A549 (cell line): Measurements from ENCODE around the gene SPATA13. TPM values are rescaled to one million over a fixed set of nuclear protein-coding genes. Genes with fewer than 3 reads are reported as not detected.

Experiments used
- ATAC-seq, 2 experiments: fragments of 200-7000 bp in 1 of 2; fragments of >200 bp in 1 of 2; cut with Nextera tagmentation in 1 of 2; cut with Tn5 transposase in 1 of 2; 3 replicates each; pipeline versions ENCODE4 v1.8.0 to v1.9.1; 2018 to 2020; ENCODE audit warnings: mild to moderate bottlenecking in 1 of 2, moderate library complexity in 1 of 2
- CTCF ChIA-PET: fragments of 300-600 bp; sonication (Branson Sonifier 250); formaldehyde crosslinking; extraction: SDS; loops from one replicate; lab custom pipeline; 2021; ENCODE audit warnings: antibody characterized with exemption, inconsistent platforms; lab: Yijun Ruan, JAX
- POLR2A ChIA-PET: fragments of 350-600 bp; formaldehyde crosslinking; extraction: SDS; loops from one replicate; lab custom pipeline; 2021; ENCODE audit warnings: antibody characterized with exemption, inconsistent platforms; lab: Yijun Ruan, JAX
- DNase-seq, 2 experiments: peaks; one replicate each; pipeline versions ENCODE4 v3.0.0 to v3.0.0-alpha.2; 2011 to 2016; ENCODE audit warnings: low read depth in 1 of 2, low spot score in 1 of 2
- FAIRE-seq: peaks from 2 replicates; lab custom pipeline; 2011; peaks lifted over from hg19 to GRCh38; lab: Jason Lieb, UNC
- H3K27ac ChIP-seq, 2 experiments: fragments of >200 bp; sonication (Bioruptor Twin); formaldehyde crosslinking; 3 replicates each; pipeline ENCODE4 v1.5.1; 2016 to 2017
- H3K4me1 ChIP-seq: fragments of >200 bp; sonication (Bioruptor Twin); formaldehyde crosslinking; 3 replicates; pipeline ENCODE4 v1.6.1; 2016
- H3K4me2 ChIP-seq: fragments of >200 bp; sonication (Bioruptor Twin); formaldehyde crosslinking; 3 replicates; pipeline ENCODE4 v1.6.1; 2016
- H3K4me3 ChIP-seq: fragments of >200 bp; sonication (Bioruptor Twin); formaldehyde crosslinking; 3 replicates; pipeline ENCODE4 v1.5.1; 2016
- H3K9me3 ChIP-seq: fragments of >200 bp; sonication (Bioruptor Twin); formaldehyde crosslinking; 3 replicates; pipeline ENCODE4 v1.6.1; 2016
- BHLHE40 ChIP-seq: IDR thresholded peaks from 2 replicates; pipeline ENCODE4 v1.6.1; 2012; ENCODE audit warnings: low read depth, low read length, inconsistent platforms
- CBX2 ChIP-seq: fragments of 200-600 bp; sonication (generic); IDR thresholded peaks from 2 replicates; pipeline ENCODE4 v1.6.1; 2016; ENCODE audit warnings: low read depth, mild to moderate bottlenecking, borderline replicate concordance
- CBX8 ChIP-seq: fragments of 200-600 bp; sonication (generic); IDR thresholded peaks from 2 replicates; pipeline ENCODE4 v1.6.1; 2016
- CHD2 ChIP-seq: fragments of 150-350 bp; IDR thresholded peaks from 2 replicates; pipeline ENCODE4 v1.6.1; 2014; ENCODE audit warnings: low read length; ENCODE audit not compliant: partially characterized antibody
- EHF ChIP-seq: fragments of 250-450 bp; sonication (Bioruptor Pico); IDR thresholded peaks from 2 replicates; pipeline ENCODE4 v1.5.0; 2020; ENCODE audit warnings: mild to moderate bottlenecking
- EHMT2 ChIP-seq: fragments of 200-600 bp; sonication (generic); IDR thresholded peaks from 2 replicates; pipeline ENCODE4 v1.6.1; 2016; ENCODE audit warnings: antibody characterized with exemption, low read depth, mild to moderate bottlenecking, moderate library complexity
- EP300 ChIP-seq, 2 experiments: fragments of >200 bp; sonication (Bioruptor Twin); formaldehyde crosslinking; IDR thresholded peaks; 2 replicates in 1 of 2; 3 replicates in 1 of 2; pipeline ENCODE4 v1.6.1; 2016 to 2017
- ESRRA ChIP-seq: fragments of 150-350 bp; IDR thresholded peaks from 2 replicates; pipeline ENCODE4 v1.6.1; 2014; ENCODE audit warnings: mild to moderate bottlenecking, low read length, borderline replicate concordance
- FOSL2 ChIP-seq, 2 experiments: fragments of 450-650 bp in 1 of 2; fragments of >200 bp in 1 of 2; sonication (Bioruptor Twin) in 1 of 2; formaldehyde crosslinking; IDR thresholded peaks; 2 replicates each; pipeline versions ENCODE4 v1.5.0 to v1.6.1; 2016 to 2020; ENCODE audit warnings: mild to moderate bottlenecking in 1 of 2, moderate library complexity in 1 of 2
- GATA3 ChIP-seq: IDR thresholded peaks from 2 replicates; pipeline ENCODE4 v1.6.1; 2012; ENCODE audit warnings: borderline replicate concordance
- HDAC2 ChIP-seq: fragments of 200-600 bp; sonication (generic); IDR thresholded peaks from 2 replicates; pipeline ENCODE4 v1.6.1; 2016
- HEYL ChIP-seq: fragments of 250-450 bp; sonication (Bioruptor Pico); IDR thresholded peaks from 2 replicates; pipeline ENCODE4 v1.8.0; 2021; ENCODE audit warnings: mild to moderate bottlenecking, moderate library complexity
- HOXB5 ChIP-seq: fragments of 250-450 bp; sonication (Bioruptor Pico); IDR thresholded peaks from 2 replicates; pipeline ENCODE4 v1.5.0; 2020; ENCODE audit warnings: mild to moderate bottlenecking, moderate library complexity
- KDM5A ChIP-seq: fragments of 200-600 bp; sonication (generic); IDR thresholded peaks from 2 replicates; pipeline ENCODE4 v1.6.1; 2016; ENCODE audit warnings: antibody characterized with exemption, mild to moderate bottlenecking
- MAX ChIP-seq: IDR thresholded peaks from 2 replicates; pipeline ENCODE4 v1.6.1; 2012
- MYC ChIP-seq: IDR thresholded peaks from 2 replicates; pipeline ENCODE4 v1.6.1; 2012; ENCODE audit warnings: mild to moderate bottlenecking, inconsistent platforms, low read length, improper control_type of control experiment, borderline replicate concordance
- NFE2L2 ChIP-seq: fragments of 150-350 bp; conservative IDR thresholded peaks from 2 replicates; pipeline ENCODE4 v1.6.1; 2014; ENCODE audit warnings: low read length
- NPAS2 ChIP-seq: fragments of 250-450 bp; sonication (Bioruptor Pico); IDR thresholded peaks from 2 replicates; pipeline ENCODE4 v1.8.0; 2022; ENCODE audit warnings: mild to moderate bottlenecking, moderate library complexity, borderline replicate concordance
- POLR2AphosphoS2 ChIP-seq: conservative IDR thresholded peaks from 2 replicates; pipeline ENCODE4 v1.6.1; 2012; ENCODE audit warnings: low read length, improper control_type of control experiment, inconsistent platforms
- RCOR1 ChIP-seq: fragments of 150-350 bp; IDR thresholded peaks from 2 replicates; pipeline ENCODE4 v1.6.1; 2014; ENCODE audit warnings: antibody characterized with exemption, low read length, low read depth
- TP53 ChIP-seq: fragments of 250-450 bp; sonication (Bioruptor Pico); IDR thresholded peaks from 2 replicates; pipeline ENCODE4 v1.5.0; 2021; ENCODE audit warnings: mild to moderate bottlenecking, moderate library complexity
- USF2 ChIP-seq: fragments of 450-650 bp; IDR thresholded peaks from 2 replicates; pipeline ENCODE4 v1.6.1; 2014; ENCODE audit warnings: antibody characterized with exemption
- ZC3H11A ChIP-seq: fragments of 450-650 bp; IDR thresholded peaks from 2 replicates; pipeline ENCODE4 v1.6.1; 2014; ENCODE audit warnings: antibody characterized with exemption, mild to moderate bottlenecking
- ZFP36 ChIP-seq: fragments of 450-650 bp; IDR thresholded peaks from 2 replicates; pipeline ENCODE4 v1.6.1; 2014; ENCODE audit warnings: borderline replicate concordance; ENCODE audit not compliant: partially characterized antibody
- ZSCAN20 ChIP-seq: fragments of 250-450 bp; sonication (Bioruptor Pico); IDR thresholded peaks from 2 replicates; pipeline ENCODE4 v1.8.0; 2022; ENCODE audit warnings: mild to moderate bottlenecking, moderate library complexity
- WGBS: methylation state at CpG from one replicate; pipeline ENCODE4 v1.1.6; 2017; ENCODE audit errors: missing lambda C conversion rate; 5-methylcytosine and 5-hydroxymethylcytosine counted together
- polyA plus RNA-seq, 4 experiments: library from polyadenylated mRNA; depleted of rRNA in 3 of 4; stranded (reverse); fragments of >200 nt; fragmentation: RNase III in 1 of 4; extraction: RNeasy Plus Mini Kit Qiagen cat#74134 plus additional on column Dnase treatment in 1 of 4; gene quantifications; 2 replicates in 3 of 4; 3 replicates in 1 of 4; pipeline ENCODE4 v1.2.3, GENCODE V29; 2011 to 2017
- TF ChIP-seq, protein P1 (sequence below): IDR thresholded peaks from 2 replicates; pipeline ENCODE4 v1.6.1; 2012; ENCODE audit warnings: low read depth, borderline replicate concordance
- TF ChIP-seq, protein P2 (sequence below): IDR thresholded peaks from 2 replicates; pipeline ENCODE4 v1.6.1; 2012
- TF ChIP-seq, protein P3 (sequence below): fragments of >200 bp; sonication (Bioruptor Twin); formaldehyde crosslinking; IDR thresholded peaks from 3 replicates; pipeline ENCODE4 v1.5.1; 2016
- TF ChIP-seq, protein P4 (sequence below): fragments of 250-450 bp; sonication (Bioruptor Pico); IDR thresholded peaks from 2 replicates; pipeline ENCODE4 v1.5.0; 2021; ENCODE audit warnings: mild to moderate bottlenecking, moderate library complexity, borderline replicate concordance

Gene SPATA13
- polyA plus RNA-seq, 2 of the 4 experiments (the other 2 are of a cell fraction), result 3.1 to 6.3 TPM

DNA sequence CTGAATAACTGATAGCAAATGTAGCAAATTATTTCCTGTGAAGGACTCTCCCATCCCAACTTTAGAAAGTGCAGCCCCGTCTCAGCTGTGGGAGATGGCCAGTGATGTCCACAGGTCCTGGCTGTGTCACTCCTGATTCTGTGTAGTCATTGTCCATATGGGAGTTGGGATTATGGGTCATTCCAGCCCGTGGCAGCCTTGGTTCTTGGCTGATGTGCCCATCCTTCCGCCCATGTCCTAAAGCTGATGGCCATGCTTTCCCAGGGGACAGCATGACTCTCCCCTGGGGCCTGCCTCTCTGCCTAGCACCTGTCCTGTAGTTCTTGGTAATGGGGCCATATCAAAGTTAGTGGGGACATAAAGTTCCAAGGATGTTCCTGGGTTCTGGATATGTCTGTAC lies 104.9 kb downstream of the SPATA13 start:
- no peaks in the 10 kb centered on the region for H3K9me3 ChIP-seq
- no peak overlapping the region for H3K4me3 ChIP-seq
- TF ChIP-seq MYC (no peak), POLR2AphosphoS2 (no peak), ZFP36 (no peak), NPAS2 (no peak), FOSL2 (IDR thresholded peaks at IDR 0.05) (no peak), FOSL2 (CRISPR knock-in tag; IDR thresholded peaks at IDR 0.05) (no peak), ZSCAN20 (CRISPR knock-in tag) (no peak), USF2 (no peak), HDAC2 (no peak), CBX8 (no peak), HEYL (CRISPR knock-in tag) (no peak), EHF (CRISPR knock-in tag) (no peak), ESRRA (no peak), EP300 (IDR thresholded peaks at IDR 0.05) (no peak), CHD2 (no peak)
- TF ChIP-seq, protein P1, sequence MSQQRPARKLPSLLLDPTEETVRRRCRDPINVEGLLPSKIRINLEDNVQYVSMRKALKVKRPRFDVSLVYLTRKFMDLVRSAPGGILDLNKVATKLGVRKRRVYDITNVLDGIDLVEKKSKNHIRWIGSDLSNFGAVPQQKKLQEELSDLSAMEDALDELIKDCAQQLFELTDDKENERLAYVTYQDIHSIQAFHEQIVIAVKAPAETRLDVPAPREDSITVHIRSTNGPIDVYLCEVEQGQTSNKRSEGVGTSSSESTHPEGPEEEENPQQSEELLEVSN, result no peak
- ChIA-PET CTCF (no interaction called here), POLR2A (no interaction called here)
- H3K4me2 ChIP-seq, result no peak overlapping the region
- H3K4me1 ChIP-seq, result peaks cover 7% of the 10 kb centered on the region; the same call in 2 of the 3 replicates
- no peak overlapping the region for H3K27ac ChIP-seq
- FAIRE-seq, result no peak
- WGBS, result 66% methylated on average over 3 of the region's 3 CpGs
- ATAC-seq, result no peak
- no peak for DNase-seq

GRCh38 chr13:24267274-24267673 lies 106.8 kb downstream of the SPATA13 start:
- ATAC-seq (no peak), DNase-seq (no peak), FAIRE-seq (no peak)
- Histone ChIP-seq H3K4me1 (peaks cover 12% of the 10 kb centered on the region; the same call in 2 of the 3 replicates), H3K27ac (no peak overlapping the region), H3K4me3 (no peak overlapping the region), H3K9me3 (no peaks in the 10 kb centered on the region), H3K4me2 (no peak overlapping the region)
- ChIA-PET CTCF (interaction anchor here (0.7 kb wide), 1 partner anchor 39 kb away, joined by 3 read pairs; no protein-coding TSS in a partner anchor), POLR2A (no interaction called here)
- WGBS, result 98% methylated on average over 3 of the region's 3 CpGs
- TF ChIP-seq, protein P2, sequence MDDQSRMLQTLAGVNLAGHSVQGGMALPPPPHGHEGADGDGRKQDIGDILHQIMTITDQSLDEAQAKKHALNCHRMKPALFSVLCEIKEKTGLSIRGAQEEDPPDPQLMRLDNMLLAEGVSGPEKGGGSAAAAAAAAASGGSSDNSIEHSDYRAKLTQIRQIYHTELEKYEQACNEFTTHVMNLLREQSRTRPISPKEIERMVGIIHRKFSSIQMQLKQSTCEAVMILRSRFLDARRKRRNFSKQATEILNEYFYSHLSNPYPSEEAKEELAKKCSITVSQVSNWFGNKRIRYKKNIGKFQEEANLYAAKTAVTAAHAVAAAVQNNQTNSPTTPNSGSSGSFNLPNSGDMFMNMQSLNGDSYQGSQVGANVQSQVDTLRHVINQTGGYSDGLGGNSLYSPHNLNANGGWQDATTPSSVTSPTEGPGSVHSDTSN, result no peak
- TF ChIP-seq, protein P3, sequence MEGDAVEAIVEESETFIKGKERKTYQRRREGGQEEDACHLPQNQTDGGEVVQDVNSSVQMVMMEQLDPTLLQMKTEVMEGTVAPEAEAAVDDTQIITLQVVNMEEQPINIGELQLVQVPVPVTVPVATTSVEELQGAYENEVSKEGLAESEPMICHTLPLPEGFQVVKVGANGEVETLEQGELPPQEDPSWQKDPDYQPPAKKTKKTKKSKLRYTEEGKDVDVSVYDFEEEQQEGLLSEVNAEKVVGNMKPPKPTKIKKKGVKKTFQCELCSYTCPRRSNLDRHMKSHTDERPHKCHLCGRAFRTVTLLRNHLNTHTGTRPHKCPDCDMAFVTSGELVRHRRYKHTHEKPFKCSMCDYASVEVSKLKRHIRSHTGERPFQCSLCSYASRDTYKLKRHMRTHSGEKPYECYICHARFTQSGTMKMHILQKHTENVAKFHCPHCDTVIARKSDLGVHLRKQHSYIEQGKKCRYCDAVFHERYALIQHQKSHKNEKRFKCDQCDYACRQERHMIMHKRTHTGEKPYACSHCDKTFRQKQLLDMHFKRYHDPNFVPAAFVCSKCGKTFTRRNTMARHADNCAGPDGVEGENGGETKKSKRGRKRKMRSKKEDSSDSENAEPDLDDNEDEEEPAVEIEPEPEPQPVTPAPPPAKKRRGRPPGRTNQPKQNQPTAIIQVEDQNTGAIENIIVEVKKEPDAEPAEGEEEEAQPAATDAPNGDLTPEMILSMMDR, result no peak
- TF ChIP-seq ZC3H11A, result no peak
- no peak for TF ChIP-seq RCOR1
- TF ChIP-seq KDM5A, result no peak
- no peak for TF ChIP-seq TP53
- TF ChIP-seq NFE2L2, result no peak
- no peak for TF ChIP-seq MAX
- TF ChIP-seq, protein P4, sequence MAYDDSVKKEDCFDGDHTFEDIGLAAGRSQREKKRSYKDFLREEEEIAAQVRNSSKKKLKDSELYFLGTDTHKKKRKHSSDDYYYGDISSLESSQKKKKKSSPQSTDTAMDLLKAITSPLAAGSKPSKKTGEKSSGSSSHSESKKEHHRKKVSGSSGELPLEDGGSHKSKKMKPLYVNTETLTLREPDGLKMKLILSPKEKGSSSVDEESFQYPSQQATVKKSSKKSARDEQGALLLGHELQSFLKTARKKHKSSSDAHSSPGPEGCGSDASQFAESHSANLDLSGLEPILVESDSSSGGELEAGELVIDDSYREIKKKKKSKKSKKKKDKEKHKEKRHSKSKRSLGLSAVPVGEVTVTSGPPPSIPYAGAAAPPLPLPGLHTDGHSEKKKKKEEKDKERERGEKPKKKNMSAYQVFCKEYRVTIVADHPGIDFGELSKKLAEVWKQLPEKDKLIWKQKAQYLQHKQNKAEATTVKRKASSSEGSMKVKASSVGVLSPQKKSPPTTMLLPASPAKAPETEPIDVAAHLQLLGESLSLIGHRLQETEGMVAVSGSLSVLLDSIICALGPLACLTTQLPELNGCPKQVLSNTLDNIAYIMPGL (CRISPR knock-in tag), result no peak
- TF ChIP-seq CBX2, result no peak
- TF ChIP-seq BHLHE40, result no peak
- no peak for TF ChIP-seq HEYL (CRISPR knock-in tag)
- TF ChIP-seq HOXB5 (CRISPR knock-in tag), result no peak
- no peak for TF ChIP-seq GATA3
- no peak for TF ChIP-seq EHMT2
